Measurements from ENCODE around the gene FGGY.

DNA sequence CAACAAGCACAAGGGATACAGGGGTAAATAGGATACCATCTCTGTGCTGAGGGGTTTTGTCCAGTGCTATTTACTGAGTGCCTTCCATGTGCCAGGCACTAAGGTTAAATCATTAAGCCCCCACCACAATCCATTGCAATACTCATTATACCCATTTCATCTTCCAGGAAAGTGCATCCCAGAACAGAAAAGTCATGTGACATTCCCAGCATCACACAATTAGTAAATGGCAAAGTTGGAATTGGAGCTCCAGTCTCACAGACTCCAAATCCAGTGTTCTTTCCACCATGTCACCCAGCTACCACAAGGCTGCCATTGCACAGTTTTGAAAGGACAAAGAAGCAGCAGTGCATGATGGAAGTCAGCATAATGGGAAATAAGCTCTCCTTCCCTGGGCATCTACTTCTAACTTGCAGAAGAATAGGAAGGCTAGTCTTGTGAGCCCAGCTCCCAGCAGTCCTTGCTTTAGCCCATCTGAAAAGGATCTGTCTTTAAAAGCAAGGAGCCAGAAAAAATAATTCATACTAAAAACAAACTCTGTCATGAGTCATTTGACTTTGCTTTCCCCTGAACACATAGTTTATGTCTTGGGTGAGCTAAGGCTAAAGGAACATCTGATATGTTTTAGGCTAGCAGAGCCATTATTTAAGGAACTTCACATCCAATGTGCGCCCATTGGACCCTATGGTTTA lies 406.5 kb downstream of the FGGY start:
- TF ChIP-seq CTCF (IDR thresholded peaks at IDR 0.05) (no peak), POLR2A (IDR thresholded peaks at IDR 0.05) (no peak)
